ENCODE results near the gene TSR1. TPM values are rescaled to one million over a fixed set of nuclear protein-coding genes. Genes with fewer than 3 reads are reported as not detected.
A peak's percentile ranks its signal among the peaks of the same experiment; 100 is the strongest.

Gene TSR1
- total RNA-seq, 1 experiment from 2014 or later = 67.3 TPM

- peak in 1 of 2 experiments; percentile 69 for DNase-seq
- no TSS peak for BruUV-seq (replicated peaks)
- H3K4me3 ChIP-seq (ENCODE audit: low read depth, low read length) = no peak overlapping the region
- H3K36me3 ChIP-seq (ENCODE audit: control insufficient read depth, insufficient read depth, low read length) = peaks cover 6% of the 10 kb centered on the region
- Mint-ChIP-seq H3K36me3 (ENCODE audit: insufficient read depth, unreplicated experiment) (peaks cover 64% of the 10 kb centered on the region), H3K4me3 (ENCODE audit: unreplicated experiment) (no peak overlapping the region), H3K27me3 (ENCODE audit: insufficient read depth, unreplicated experiment) (no peaks in the 10 kb centered on the region), H3K9me3 (ENCODE audit: unreplicated experiment) (no peaks in the 10 kb centered on the region), H3K27ac (ENCODE audit: unreplicated experiment) (no peak overlapping the region), H3K4me1 (ENCODE audit: low read depth, unreplicated experiment) (no peaks in the 10 kb centered on the region)
- intact Hi-C loops (cut with micrococcal nuclease; ENCODE audit: unreplicated experiment) = loop anchor here (10.0 kb wide), 1 partner anchor 228 kb away; the partner anchor contains the start of gene HIC1
- peak; percentile 52 to 58 for TF ChIP-seq CTCF (IDR thresholded peaks at IDR 0.05; ENCODE audit: insufficient read depth in 1 of 2, low read depth in 1 of 2, low read length in 1 of 2, severe bottlenecking in 1 of 2, unreplicated experiment in 1 of 2)
- ChIA-PET CTCF (interaction anchor here (0.6 to 1.4 kb wide), 4 partner anchors 70 to 844 kb away, joined by 3 to 6 read pairs (median 3); partner anchors contain the start of gene HIC1), POLR2A (interaction anchor here (1.3 kb wide), 1 partner anchor 21 kb away, joined by 3 read pairs; the partner anchor contains the start of genes SMG6 and SRR)
- H3K9me3 ChIP-seq = no peaks in the 10 kb centered on the region
- no peaks in the 10 kb centered on the region for H3K4me1 ChIP-seq
- H3K27me3 ChIP-seq (replicated peaks; ENCODE audit: control insufficient read depth, insufficient read depth, low read length) = no peaks in the 10 kb centered on the region
Observed at GRCh38 chr17:2282297-2282873, 53.9 kb downstream of the TSR1 start.

GRCh38 chr17:2279707-2280106 is 56.5 kb downstream of the TSR1 start:
- no peaks in the 10 kb centered on the region for H3K9me3 ChIP-seq
- BruUV-seq (replicated peaks) = no TSS peak
- H3K4me1 ChIP-seq = no peaks in the 10 kb centered on the region
- H3K36me3 ChIP-seq (ENCODE audit: control insufficient read depth, insufficient read depth, low read length) = peaks cover 6% of the 10 kb centered on the region
- ChIA-PET POLR2A (no interaction called here), CTCF (interaction anchor here (0.7 kb wide), 1 partner anchor 172 kb away, joined by 3 read pairs; no protein-coding TSS in a partner anchor)
- Mint-ChIP-seq H3K4me1 (ENCODE audit: low read depth, unreplicated experiment) (no peaks in the 10 kb centered on the region), H3K4me3 (ENCODE audit: unreplicated experiment) (no peak overlapping the region), H3K36me3 (ENCODE audit: insufficient read depth, unreplicated experiment) (peaks cover 46% of the 10 kb centered on the region), H3K9me3 (ENCODE audit: unreplicated experiment) (no peaks in the 10 kb centered on the region), H3K27me3 (ENCODE audit: insufficient read depth, unreplicated experiment) (no peaks in the 10 kb centered on the region), H3K27ac (ENCODE audit: unreplicated experiment) (no peak overlapping the region)
- intact Hi-C loops (cut with micrococcal nuclease; ENCODE audit: unreplicated experiment) = loop anchor here (10.0 kb wide), 1 partner anchor 225 kb away; the partner anchor contains the start of gene HIC1
- no peaks in the 10 kb centered on the region for H3K27me3 ChIP-seq (replicated peaks; ENCODE audit: control insufficient read depth, insufficient read depth, low read length)
- H3K4me3 ChIP-seq (ENCODE audit: low read depth, low read length) = no peak overlapping the region
- DNase-seq = no peak
- no peak for TF ChIP-seq CTCF (IDR thresholded peaks at IDR 0.05; ENCODE audit: insufficient read depth in 1 of 2, low read depth in 1 of 2, low read length in 1 of 2, severe bottlenecking in 1 of 2, unreplicated experiment in 1 of 2)

- Histone ChIP-seq H3K4me1 (no peaks in the 10 kb centered on the region), H3K9me3 (no peaks in the 10 kb centered on the region), H3K4me3 (ENCODE audit: low read depth, low read length) (no peak overlapping the region), H3K36me3 (ENCODE audit: control insufficient read depth, insufficient read depth, low read length) (peaks cover 4% of the 10 kb centered on the region; the same call in 1 of the 2 replicates), H3K27me3 (replicated peaks; ENCODE audit: control insufficient read depth, insufficient read depth, low read length) (no peaks in the 10 kb centered on the region)
- ChIA-PET POLR2A (no interaction called here), CTCF (no interaction called here)
- no peak overlapping the region for H3K4me3 Mint-ChIP-seq (ENCODE audit: unreplicated experiment)
- no peak for TF ChIP-seq CTCF (IDR thresholded peaks at IDR 0.05; ENCODE audit: insufficient read depth in 1 of 2, low read depth in 1 of 2, low read length in 1 of 2, severe bottlenecking in 1 of 2, unreplicated experiment in 1 of 2)
- intact Hi-C loops (cut with micrococcal nuclease; ENCODE audit: unreplicated experiment) = no loop called here
- no peak overlapping the region for H3K27ac Mint-ChIP-seq (ENCODE audit: unreplicated experiment)
- no peaks in the 10 kb centered on the region for H3K9me3 Mint-ChIP-seq (ENCODE audit: unreplicated experiment)
- no peaks in the 10 kb centered on the region for H3K4me1 Mint-ChIP-seq (ENCODE audit: low read depth, unreplicated experiment)
- BruUV-seq (replicated peaks) = no TSS peak
- peaks cover 34% of the 10 kb centered on the region for H3K36me3 Mint-ChIP-seq (ENCODE audit: insufficient read depth, unreplicated experiment)
- no peak for DNase-seq
- H3K27me3 Mint-ChIP-seq (ENCODE audit: insufficient read depth, unreplicated experiment) = no peaks in the 10 kb centered on the region
Observed at GRCh38 chr17:2277429-2278170, 58.7 kb downstream of the TSR1 start.

All from Caco-2 (cell line).